ES-I3 (cell line): Measurements from ENCODE around the gene PLIN5.

Experiments
- H3K36me3 ChIP-seq: 2 replicates; pipeline ENCODE4 v1.6.1; 2013; ENCODE audit warnings: mild to moderate bottlenecking, low read length, control low read depth, moderate library complexity; ENCODE audit not compliant: insufficient read depth
- H3K4me1 ChIP-seq: 2 replicates; pipeline ENCODE4 v1.6.1; 2013; ENCODE audit warnings: mild to moderate bottlenecking, control low read depth, low read length; ENCODE audit not compliant: insufficient read depth
- H3K9ac ChIP-seq: 2 replicates; pipeline ENCODE4 v1.6.1; 2013; ENCODE audit warnings: low read depth, mild to moderate bottlenecking, low read length, moderate library complexity
- H3K9me3 ChIP-seq: 2 replicates; pipeline ENCODE4 v1.6.1; 2013; ENCODE audit warnings: mild to moderate bottlenecking, low read length, moderate library complexity; ENCODE audit not compliant: control insufficient read depth, insufficient read depth

Gene PLIN5

GRCh38 chr19:4503132-4503824 is 31.7 kb downstream of the PLIN5 start:
- no peak overlapping the region for H3K9ac ChIP-seq
- no peaks in the 10 kb centered on the region for H3K4me1 ChIP-seq
- peaks cover 1% of the 10 kb centered on the region; the same call in 1 of the 2 replicates for H3K36me3 ChIP-seq
- no peaks in the 10 kb centered on the region for H3K9me3 ChIP-seq

- Histone ChIP-seq H3K9ac (no peak overlapping the region), H3K9me3 (no peaks in the 10 kb centered on the region), H3K4me1 (no peaks in the 10 kb centered on the region), H3K36me3 (peaks cover 3% of the 10 kb centered on the region; the same call in 1 of the 2 replicates)
Observed at GRCh38 chr19:4502282-4503131, 32.5 kb downstream of the PLIN5 start.

GRCh38 chr19:4501691-4502090 is 33.3 kb downstream of the PLIN5 start:
- H3K9me3 ChIP-seq, result no peaks in the 10 kb centered on the region
- no peak overlapping the region for H3K9ac ChIP-seq
- no peaks in the 10 kb centered on the region for H3K4me1 ChIP-seq
- H3K36me3 ChIP-seq, result peaks cover 3% of the 10 kb centered on the region; the same call in 1 of the 2 replicates

GRCh38 chr19:4500841-4501591 is 34.0 kb downstream of the PLIN5 start:
- Histone ChIP-seq H3K4me1 (no peaks in the 10 kb centered on the region), H3K36me3 (peaks cover 3% of the 10 kb centered on the region; the same call in 1 of the 2 replicates), H3K9me3 (no peaks in the 10 kb centered on the region), H3K9ac (no peak overlapping the region)

- H3K36me3 ChIP-seq, result peaks cover 6% of the 10 kb centered on the region; the same call in 1 of the 2 replicates
- no peaks in the 10 kb centered on the region for H3K9me3 ChIP-seq
- no peak overlapping the region for H3K9ac ChIP-seq
- no peaks in the 10 kb centered on the region for H3K4me1 ChIP-seq
Observed at GRCh38 chr19:4499855-4500254, 35.2 kb downstream of the PLIN5 start.

GRCh38 chr19:4499318-4499717 is 35.7 kb downstream of the PLIN5 start:
- H3K36me3 ChIP-seq, result peaks cover 6% of the 10 kb centered on the region; the same call in 1 of the 2 replicates

GRCh38 chr19:4498694-4499093 is 36.3 kb downstream of the PLIN5 start:
- H3K36me3 ChIP-seq, result peaks cover 6% of the 10 kb centered on the region; the same call in 1 of the 2 replicates
- no peak overlapping the region for H3K9ac ChIP-seq
- no peaks in the 10 kb centered on the region for H3K4me1 ChIP-seq

More at GRCh38 chr19:4499318-4499717, 35.7 kb downstream of the PLIN5 start:
- H3K9ac ChIP-seq, result no peak overlapping the region
- no peaks in the 10 kb centered on the region for H3K4me1 ChIP-seq
- no peaks in the 10 kb centered on the region for H3K9me3 ChIP-seq

GRCh38 chr19:4497770-4498389 is 37.1 kb downstream of the PLIN5 start:
- Histone ChIP-seq H3K9me3 (no peaks in the 10 kb centered on the region), H3K4me1 (no peaks in the 10 kb centered on the region), H3K36me3 (peaks cover 11% of the 10 kb centered on the region), H3K9ac (no peak overlapping the region)

More at GRCh38 chr19:4498694-4499093, 36.3 kb downstream of the PLIN5 start:
- no peaks in the 10 kb centered on the region for H3K9me3 ChIP-seq

- H3K4me1 ChIP-seq, result no peaks in the 10 kb centered on the region
- H3K9ac ChIP-seq, result no peak overlapping the region
- H3K36me3 ChIP-seq, result peaks cover 15% of the 10 kb centered on the region
- no peaks in the 10 kb centered on the region for H3K9me3 ChIP-seq
Observed at GRCh38 chr19:4496304-4496703, 38.7 kb downstream of the PLIN5 start.

- peaks cover 15% of the 10 kb centered on the region for H3K36me3 ChIP-seq
- H3K4me1 ChIP-seq, result no peaks in the 10 kb centered on the region
- H3K9me3 ChIP-seq, result no peaks in the 10 kb centered on the region
- H3K9ac ChIP-seq, result no peak overlapping the region
Observed at GRCh38 chr19:4495471-4495870, 39.6 kb downstream of the PLIN5 start.

- H3K36me3 ChIP-seq, result peaks cover 18% of the 10 kb centered on the region
- no peak overlapping the region for H3K9ac ChIP-seq
- H3K4me1 ChIP-seq, result no peaks in the 10 kb centered on the region
- H3K9me3 ChIP-seq, result no peaks in the 10 kb centered on the region
Observed at GRCh38 chr19:4494691-4495064, 40.3 kb downstream of the PLIN5 start.

- Histone ChIP-seq H3K9me3 (no peaks in the 10 kb centered on the region), H3K36me3 (peaks cover 20% of the 10 kb centered on the region), H3K9ac (no peak overlapping the region), H3K4me1 (no peaks in the 10 kb centered on the region)
Observed at GRCh38 chr19:4493929-4494690, 40.9 kb downstream of the PLIN5 start.

GRCh38 chr19:4493104-4493928 is 41.7 kb downstream of the PLIN5 start:
- Histone ChIP-seq H3K9me3 (no peaks in the 10 kb centered on the region), H3K9ac (no peak overlapping the region), H3K4me1 (no peaks in the 10 kb centered on the region), H3K36me3 (peaks cover 20% of the 10 kb centered on the region)
